HepG2 (cell line): ENCODE results near the gene WIZ. TPM values are rescaled to one million over a fixed set of nuclear protein-coding genes. Genes with fewer than 3 reads are reported as not detected.

ENCODE experiments used
- ATAC-seq: fragments of 200-7000 bp; cut with Tn5 transposase; 3 replicates; pipeline ENCODE4 v1.9.1; 2020; ENCODE audit warnings: mild to moderate bottlenecking, moderate library complexity
- BruUV-seq: library from RNA; stranded (reverse); fragments of 400-500 nt; replicated peaks from 2 replicates; lab custom pipeline; 2021; lab: Mats Ljungman, UMichigan
- CTCF ChIA-PET: fragments of 300-600 bp; formaldehyde crosslinking; extraction: SDS; loops from one replicate; lab custom pipeline; 2021; ENCODE audit warnings: low total read pairs, inconsistent platforms, low intra/inter-chr PET ratio; lab: Yijun Ruan, JAX
- POLR2A ChIA-PET: fragments of 350-600 bp; sonication (Branson Sonifier 250); formaldehyde crosslinking; loops from one replicate; lab custom pipeline; 2020; ENCODE audit warnings: antibody characterized with exemption, inconsistent platforms; lab: Yijun Ruan, JAX
- DNase-seq: peaks from one replicate; pipeline ENCODE4 v3.0.0-alpha.2; 2015; ENCODE audit warnings: low spot score
- FAIRE-seq: peaks from 3 replicates; lab custom pipeline; 2011; peaks lifted over from hg19 to GRCh38; lab: Jason Lieb, UNC
- H2AFZ ChIP-seq: one replicate; pipeline ENCODE4 v1.6.1; 2011; ENCODE audit warnings: low read length, inconsistent platforms
- H3K27ac ChIP-seq: fragments of 300-600 bp; 3 replicates; pipeline ENCODE4 v1.8.0; 2011; ENCODE audit warnings: mixed run types, mild to moderate bottlenecking, mixed read lengths, low read length, inconsistent platforms; ENCODE audit not compliant: insufficient read depth; ENCODE audit errors: extremely low read length
- H3K27me3 ChIP-seq, 2 experiments: fragments of 200-600 bp in 1 of 2; 2 replicates in 1 of 2; 3 replicates in 1 of 2; pipeline versions ENCODE4 v1.6.0 to v1.8.0; 2011; ENCODE audit warnings: low read length in 2 of 2, mild to moderate bottlenecking in 2 of 2, moderate library complexity in 2 of 2, inconsistent platforms in 1 of 2; ENCODE audit not compliant: insufficient read depth in 2 of 2, control insufficient read depth in 1 of 2
- H3K36me3 ChIP-seq, 2 experiments: fragments of 200-600 bp in 1 of 2; replicated peaks in 1 of 2; 2 replicates in 1 of 2; 3 replicates in 1 of 2; pipeline versions ENCODE4 v1.5.1 to v1.8.0; 2011; ENCODE audit warnings: low read length in 2 of 2, inconsistent platforms in 1 of 2; ENCODE audit not compliant: insufficient read depth in 2 of 2, control insufficient read depth in 1 of 2
- H3K4me1 ChIP-seq: 2 replicates; pipeline ENCODE4 v1.5.1; 2012; ENCODE audit warnings: low read length, inconsistent platforms; ENCODE audit not compliant: insufficient read depth
- H3K4me2 ChIP-seq: 2 replicates; pipeline ENCODE4 v1.6.0; 2011; ENCODE audit warnings: low read depth, low read length, inconsistent platforms
- H3K4me3 ChIP-seq, 3 experiments: fragments of 200-600 bp in 1 of 3; sonication (generic), shearing (Covaris generic) in 1 of 3; replicated peaks in 1 of 3; 2 replicates each; pipeline ENCODE4 v1.5.1; 2011 to 2016; ENCODE audit warnings: low read length in 3 of 3, inconsistent platforms in 2 of 3, low read depth in 2 of 3, mild to moderate bottlenecking in 2 of 3, control low read depth in 1 of 3, mixed read lengths in 1 of 3; ENCODE audit not compliant: insufficient read depth in 1 of 3
- H3K79me2 ChIP-seq: one replicate; pipeline ENCODE4 v1.6.1; 2011; ENCODE audit warnings: low read length, inconsistent platforms; ENCODE audit not compliant: insufficient read depth
- H3K9ac ChIP-seq: 2 replicates; pipeline ENCODE4 v1.6.0; 2011; ENCODE audit warnings: mild to moderate bottlenecking, low read depth, low read length, inconsistent platforms; ENCODE audit not compliant: insufficient read depth
- H3K9me3 ChIP-seq: 2 replicates; pipeline ENCODE4 v1.5.1; 2012; ENCODE audit warnings: mild to moderate bottlenecking, low read length
- H4K20me1 ChIP-seq: 2 replicates; pipeline ENCODE4 v1.6.0; 2011; ENCODE audit warnings: inconsistent platforms, mild to moderate bottlenecking, low read length, moderate library complexity; ENCODE audit not compliant: insufficient read depth
- E2F2 ChIP-seq: sonication (generic); formaldehyde crosslinking; IDR thresholded peaks from 2 replicates; pipeline ENCODE4 v1.4.0; 2020; ENCODE audit warnings: missing genetic modification reagents, borderline replicate concordance
- NR1H2 ChIP-seq: sonication (generic); formaldehyde crosslinking; IDR thresholded peaks from 2 replicates; pipeline ENCODE4 v1.8.1; 2022; ENCODE audit warnings: low read depth, missing genetic modification reagents, borderline replicate concordance
- PBX2 ChIP-seq: IDR thresholded peaks from 2 replicates; pipeline ENCODE4 v1.6.1; 2016; ENCODE audit warnings: control low read depth
- RXRA ChIP-seq: sonication (generic); formaldehyde crosslinking; IDR thresholded peaks from 2 replicates; pipeline ENCODE4 v1.5.1; 2020; ENCODE audit warnings: missing genetic modification reagents
- SMAD9 ChIP-seq: sonication (generic); formaldehyde crosslinking; IDR thresholded peaks from 2 replicates; pipeline ENCODE4 v1.5.1; 2020; ENCODE audit warnings: mild to moderate bottlenecking, missing genetic modification reagents
- SOX6 ChIP-seq, 2 experiments: fragments of 450-650 bp in 1 of 2; sonication (generic) in 1 of 2; formaldehyde crosslinking in 1 of 2; IDR thresholded peaks; 2 replicates each; pipeline versions ENCODE4 v1.4.0 to v1.6.1; 2017 to 2020; ENCODE audit warnings: antibody characterized with exemption in 1 of 2, mild to moderate bottlenecking in 1 of 2, missing genetic modification reagents in 1 of 2
- SPEN ChIP-seq: sonication (generic); formaldehyde crosslinking; IDR thresholded peaks from 2 replicates; pipeline ENCODE4 v1.5.1; 2020; ENCODE audit warnings: low read depth, mild to moderate bottlenecking, missing genetic modification reagents
- TCF12 ChIP-seq, 2 experiments: fragments of 450-650 bp in 1 of 2; sonication (generic) in 1 of 2; formaldehyde crosslinking in 1 of 2; IDR thresholded peaks; 2 replicates each; pipeline versions ENCODE4 v1.6.1 to v1.8.0; 2017 to 2022; ENCODE audit warnings: antibody characterized with exemption in 1 of 2, mild to moderate bottlenecking in 1 of 2, missing genetic modification reagents in 1 of 2, moderate library complexity in 1 of 2
- TFAP4 ChIP-seq: sonication (generic); IDR thresholded peaks from 2 replicates; pipeline ENCODE4 v1.6.1; 2016; ENCODE audit warnings: low read depth, borderline replicate concordance
- ZNF280B ChIP-seq: sonication (generic); formaldehyde crosslinking; IDR thresholded peaks from 2 replicates; pipeline ENCODE4 v1.5.0; 2020; ENCODE audit warnings: missing genetic modification reagents, mild to moderate bottlenecking, borderline replicate concordance
- ZNF597 ChIP-seq: sonication (generic); formaldehyde crosslinking; IDR thresholded peaks from 2 replicates; pipeline ENCODE4 v1.5.0; 2020; ENCODE audit warnings: missing genetic modification reagents
- ZNF672 ChIP-seq: sonication (generic); formaldehyde crosslinking; IDR thresholded peaks from 2 replicates; pipeline ENCODE4 v1.8.1; 2022; ENCODE audit warnings: missing genetic modification reagents
- ZNF800 ChIP-seq: sonication (generic); formaldehyde crosslinking; IDR thresholded peaks from 2 replicates; pipeline ENCODE4 v1.4.0; 2020; ENCODE audit warnings: missing genetic modification reagents
- whole genome bisulfite sequencing: methylation state at CpG from one replicate; pipeline ENCODE4 v1.1.6; 2017; ENCODE audit warnings: low lambda C conversion rate; 5-methylcytosine and 5-hydroxymethylcytosine counted together
- in situ Hi-C: cut with HindIII; loops from 2 replicates; pipeline ENCODE4 v1.10.0; 2017; ENCODE audit warnings: low pct_unique_long_range_greater_than_20kb; ENCODE audit not compliant: extremely low pct_ligation_motif_present
- intact Hi-C: fragments of 100-400 bp; cut with micrococcal nuclease; formaldehyde crosslinking; loops from one replicate; pipeline ENCODE4 v1.10.0; 2022; ENCODE audit not compliant: unreplicated experiment
- polyA plus RNA-seq, 8 experiments: library from polyadenylated mRNA; depleted of rRNA in 3 of 8; stranded (reverse) in 7 of 8; unstranded in 1 of 8; fragments of >200 nt; fragmentation: Illumina TruSeq in 4 of 8; extraction: Trizol in 4 of 8; gene quantifications; 2 replicates each; pipeline versions ENCODE4 v1.2.1 to v1.2.3, GENCODE V29; 2011 to 2016; ENCODE audit warnings: low read depth in 4 of 8, missing spikeins in 1 of 8, mixed read lengths in 1 of 8; ENCODE audit not compliant: insufficient read depth in 1 of 8
- total RNA-seq, 5 experiments: library from RNA; depleted of rRNA; stranded (reverse); fragments of >200 nt; fragmentation: Illumina TruSeq; extraction: Trizol; gene quantifications; 2 replicates each; pipeline ENCODE4 v1.2.3, GENCODE V29; 2016; ENCODE audit warnings: low read depth in 1 of 5

The WIZ gene
- total and polyA plus RNA-seq, 2 of the 13 experiments (the other 11 are each of a cell fraction or from before 2014, with no cell fraction given): 4.7 to 4.8 TPM

GRCh38 chr19:15445227-15445605 is 4.5 kb downstream of the WIZ start:
- Histone ChIP-seq H3K27me3 (no peaks in the 10 kb centered on the region), H3K9me3 (no peaks in the 10 kb centered on the region), H3K9ac (no peak overlapping the region), H3K4me1 (peaks cover 12% of the 10 kb centered on the region), H3K36me3 (no peaks in the 10 kb centered on the region), H3K27ac (no peak overlapping the region), H4K20me1 (no peaks in the 10 kb centered on the region), H3K4me3 (no peak overlapping the region), H3K4me2 (no peak overlapping the region), H3K79me2 (no peaks in the 10 kb centered on the region), H2AFZ (no peak overlapping the region)
- CTCF ChIA-PET: no interaction called here
- DNase-seq (no peak), ATAC-seq (no peak), FAIRE-seq (no peak)
- intact Hi-C loops (no loop called here), in situ Hi-C loops (no loop called here)
- 0% methylated on average over 1 of the region's 9 CpGs for WGBS
- BruUV-seq: no TSS peak
- POLR2A ChIA-PET: no interaction called here
- TF ChIP-seq ZNF280B (no peak), SOX6 (IDR thresholded peaks at IDR 0.05) (no peak), SOX6 (CRISPR knock-in tag; IDR thresholded peaks at IDR 0.05) (no peak), E2F2 (no peak), RXRA (CRISPR knock-in tag) (no peak), ZNF672 (no peak), PBX2 (no peak), SMAD9 (no peak), ZNF800 (CRISPR knock-in tag) (no peak), TFAP4 (no peak), NR1H2 (CRISPR knock-in tag) (no peak), SPEN (no peak), TCF12 (IDR thresholded peaks at IDR 0.05) (no peak), TCF12 (CRISPR knock-in tag; IDR thresholded peaks at IDR 0.05) (no peak), ZNF597 (CRISPR knock-in tag) (no peak)
